ENCODE measurements around the gene FAP.

FAP gene

GRCh38 chr2:162243294-162243693 lies at the start of gene FAP:
TSS of gene FAP (minus strand) at chr2:162243445. CDS start at chr2:162243327, 118 bp downstream.
- no peak for DNase-seq

- no peak for DNase-seq
These were observed 48.5 kb upstream of the FAP start for GRCh38 chr2:162291748-162292147.

- no peak for DNase-seq
These were observed 39.6 kb upstream of the FAP start for GRCh38 chr2:162282765-162283425.

GRCh38 chr2:162280654-162281053 lies 37.4 kb upstream of the FAP start:
- no peak for DNase-seq

- DNase-seq: no peak
These were observed 34.1 kb upstream of the FAP start for GRCh38 chr2:162277381-162277780.

GRCh38 chr2:162267996-162268395 lies 24.8 kb upstream of the FAP start:
- no peak for DNase-seq

GRCh38 chr2:162267496-162267895 lies 24.3 kb upstream of the FAP start:
- no peak for DNase-seq

- no peak for DNase-seq
These were observed 23.2 kb upstream of the FAP start for GRCh38 chr2:162266460-162266760.

- no peak for DNase-seq
These were observed 22.6 kb upstream of the FAP start for GRCh38 chr2:162265666-162266459.

- DNase-seq: no peak
These were observed 18.0 kb upstream of the FAP start for GRCh38 chr2:162261032-162261945.

GRCh38 chr2:162258686-162259085 lies 15.4 kb upstream of the FAP start:
- DNase-seq: no peak

- no peak for DNase-seq
These were observed 14.9 kb upstream of the FAP start for GRCh38 chr2:162258169-162258568.

GRCh38 chr2:162257425-162257824 lies 14.2 kb upstream of the FAP start:
- no peak for DNase-seq

GRCh38 chr2:162256591-162256991 lies 13.3 kb upstream of the FAP start:
- no peak for DNase-seq

GRCh38 chr2:162254236-162254871 lies 11.1 kb upstream of the FAP start:
- DNase-seq: no peak

- DNase-seq: no peak
These were observed 10.2 kb upstream of the FAP start for GRCh38 chr2:162253435-162253834.

GRCh38 chr2:162252153-162252552 lies 8.9 kb upstream of the FAP start:
- DNase-seq: no peak

GRCh38 chr2:162245781-162246180 lies 2.5 kb upstream of the FAP start:
- no peak for DNase-seq

- DNase-seq: no peak
These were observed 1.8 kb upstream of the FAP start for GRCh38 chr2:162245061-162245460.

- no peak for DNase-seq
These were observed 1.3 kb upstream of the FAP start for GRCh38 chr2:162244541-162245031.

GRCh38 chr2:162243715-162244114 lies 470 bp upstream of the FAP start:
- DNase-seq: peak in 1 of 2 donors; percentile 34

GRCh38 chr2:162242586-162243280 lies 512 bp downstream of the FAP start:
- no peak for DNase-seq

Data from hippocampal formation (tissue), 2 donors.